IMR-90 (cell line): ENCODE measurements around the gene SUSD1. TPM values are rescaled to one million over a fixed set of nuclear protein-coding genes. Genes with fewer than 3 reads are reported as not detected.

ENCODE experiments used
- ATAC-seq: fragments of 200-7000 bp; cut with Tn5 transposase; 2 replicates; pipeline ENCODE4 v1.9.1; 2020; ENCODE audit warnings: low read depth, mild to moderate bottlenecking, moderate library complexity
- BruUV-seq: library from RNA; stranded (reverse); fragments of 400-500 nt; replicated peaks from 2 replicates; lab custom pipeline; 2021; lab: Mats Ljungman, UMichigan
- CTCF ChIA-PET: fragments of 300-600 bp; formaldehyde crosslinking; extraction: SDS; loops from one replicate; lab custom pipeline; 2021; ENCODE audit warnings: antibody characterized with exemption; lab: Yijun Ruan, JAX
- POLR2A ChIA-PET: fragments of 300-600 bp; sonication (Branson Sonifier 250); formaldehyde crosslinking; loops from one replicate; lab custom pipeline; 2022; ENCODE audit warnings: antibody characterized with exemption; ENCODE audit not compliant: unreplicated experiment; lab: Charles Lee
- DNase-seq: peaks from one replicate; pipeline ENCODE4 v3.0.0; 2013
- H2AFZ ChIP-seq: replicated peaks from 2 replicates; pipeline ENCODE3; 2013; ENCODE audit warnings: low read length, mild to moderate bottlenecking; ENCODE audit not compliant: poor library complexity
- H2AK5ac ChIP-seq: 2 replicates; pipeline ENCODE4 v1.6.1; 2013; ENCODE audit warnings: low read depth, low read length, inconsistent platforms
- H2AK9ac ChIP-seq: replicated peaks from 2 replicates; pipeline ENCODE3; 2013; ENCODE audit warnings: mild to moderate bottlenecking, low read depth, low read length, moderate library complexity; ENCODE audit not compliant: poor library complexity
- H2BK120ac ChIP-seq: 2 replicates; pipeline ENCODE4 v1.6.1; 2013; ENCODE audit warnings: low read depth, low read length, inconsistent platforms
- H2BK15ac ChIP-seq: 3 replicates; pipeline ENCODE4 v1.6.1; 2013; ENCODE audit warnings: low read depth, low read length, inconsistent platforms
- H2BK20ac ChIP-seq: 2 replicates; pipeline ENCODE4 v1.6.1; 2013; ENCODE audit warnings: low read depth, mild to moderate bottlenecking, inconsistent platforms, low read length, moderate library complexity
- H2BK5ac ChIP-seq: 2 replicates; pipeline ENCODE4 v1.6.1; 2013; ENCODE audit warnings: mild to moderate bottlenecking, low read depth, low read length, inconsistent platforms; ENCODE audit not compliant: poor library complexity, severe bottlenecking
- H3K14ac ChIP-seq: replicated peaks from 2 replicates; pipeline ENCODE4 v1.6.1; 2013; ENCODE audit warnings: low read depth, low read length, inconsistent platforms
- H3K18ac ChIP-seq: 2 replicates; pipeline ENCODE4 v1.6.1; 2013; ENCODE audit warnings: low read depth, low read length, control low read depth
- H3K23ac ChIP-seq: 2 replicates; pipeline ENCODE4 v1.6.1; 2013; ENCODE audit warnings: low read depth, low read length, inconsistent platforms
- H3K27ac ChIP-seq: 2 replicates; pipeline ENCODE4 v1.5.1; 2013; ENCODE audit warnings: mild to moderate bottlenecking, control low read depth, low read length; ENCODE audit not compliant: insufficient read depth
- H3K27me3 ChIP-seq: 2 replicates; pipeline ENCODE4 v1.6.1; 2013; ENCODE audit warnings: low read length; ENCODE audit not compliant: control insufficient read depth, insufficient read depth
- H3K36me3 ChIP-seq: 2 replicates; pipeline ENCODE4 v1.6.1; 2013; ENCODE audit warnings: low read length, mixed read lengths; ENCODE audit not compliant: control insufficient read depth, insufficient read depth
- H3K4ac ChIP-seq: 2 replicates; pipeline ENCODE4 v1.6.1; 2013; ENCODE audit warnings: low read depth, low read length, inconsistent platforms
- H3K4me1 ChIP-seq: 2 replicates; pipeline ENCODE4 v1.6.1; 2013; ENCODE audit warnings: low read length, mixed read lengths; ENCODE audit not compliant: control insufficient read depth, insufficient read depth
- H3K4me2 ChIP-seq: 2 replicates; pipeline ENCODE4 v1.6.1; 2013; ENCODE audit warnings: low read depth, mild to moderate bottlenecking, control low read depth, low read length, moderate library complexity
- H3K4me3 ChIP-seq: 2 replicates; pipeline ENCODE4 v1.5.1; 2013; ENCODE audit warnings: low read depth, mild to moderate bottlenecking, control low read depth, low read length, moderate library complexity; ENCODE audit not compliant: insufficient read depth
- H3K56ac ChIP-seq: 2 replicates; pipeline ENCODE4 v1.6.1; 2013; ENCODE audit warnings: low read length, inconsistent platforms; ENCODE audit not compliant: insufficient read depth; ENCODE audit errors: extremely low read depth
- H3K79me1 ChIP-seq, 2 experiments: 2 replicates each; pipeline ENCODE4 v1.6.1; 2013; ENCODE audit warnings: low read length in 2 of 2, inconsistent platforms in 1 of 2, low read depth in 1 of 2
- H3K9ac ChIP-seq: 2 replicates; pipeline ENCODE4 v1.6.1; 2013; ENCODE audit warnings: low read depth, low read length, control low read depth
- H3K9me1 ChIP-seq: 2 replicates; pipeline ENCODE4 v1.6.1; 2013; ENCODE audit warnings: low read length, inconsistent platforms; ENCODE audit not compliant: insufficient read depth
- H3K9me3 ChIP-seq: 2 replicates; pipeline ENCODE4 v1.6.1; 2013; ENCODE audit warnings: low read length; ENCODE audit not compliant: control insufficient read depth, insufficient read depth
- H4K20me1 ChIP-seq: 2 replicates; pipeline ENCODE4 v1.6.1; 2013; ENCODE audit warnings: low read length, inconsistent platforms; ENCODE audit not compliant: insufficient read depth
- H4K5ac ChIP-seq: 2 replicates; pipeline ENCODE4 v1.6.1; 2013; ENCODE audit warnings: mild to moderate bottlenecking, low read depth, low read length, control low read depth
- H4K8ac ChIP-seq, 2 experiments: 2 replicates each; pipeline ENCODE4 v1.6.1; 2013; ENCODE audit warnings: low read depth in 2 of 2, low read length in 2 of 2, control low read depth in 1 of 2, inconsistent platforms in 1 of 2
- H4K91ac ChIP-seq: 2 replicates; pipeline ENCODE4 v1.6.1; 2013; ENCODE audit warnings: low read depth, low read length, inconsistent platforms; ENCODE audit not compliant: insufficient read depth
- BHLHE40 ChIP-seq: fragments of 150-350 bp; IDR thresholded peaks from 2 replicates; pipeline ENCODE4 v1.6.1; 2016; ENCODE audit warnings: mild to moderate bottlenecking, low read depth, low read length
- CEBPB ChIP-seq: IDR thresholded peaks from 2 replicates; pipeline ENCODE4 v1.6.1; 2012; ENCODE audit warnings: low read depth, low read length, improper control_type of control experiment
- CHD1 ChIP-seq: IDR thresholded peaks from 2 replicates; pipeline ENCODE4 v1.6.1; 2012; ENCODE audit warnings: low read depth, low read length, improper control_type of control experiment
- CTCF ChIP-seq: conservative IDR thresholded peaks from 2 replicates; pipeline ENCODE4 v1.5.1; 2012; ENCODE audit warnings: mild to moderate bottlenecking, low read depth, low read length, improper control_type of control experiment
- FOS ChIP-seq: fragments of 150-350 bp; IDR thresholded peaks from 2 replicates; pipeline ENCODE4 v1.6.1; 2016; ENCODE audit warnings: low read depth, low read length
- MAFK ChIP-seq: IDR thresholded peaks from 2 replicates; pipeline ENCODE4 v1.6.1; 2012; ENCODE audit warnings: low read depth, low read length, improper control_type of control experiment
- MAZ ChIP-seq: IDR thresholded peaks from 2 replicates; pipeline ENCODE4 v1.6.1; 2012; ENCODE audit warnings: low read depth, mild to moderate bottlenecking, low read length, improper control_type of control experiment, moderate library complexity, borderline replicate concordance
- MXI1 ChIP-seq: IDR thresholded peaks from 2 replicates; pipeline ENCODE4 v1.6.1; 2012; ENCODE audit warnings: low read depth, mild to moderate bottlenecking, low read length, moderate library complexity, borderline replicate concordance
- NFE2L2 ChIP-seq: fragments of 150-350 bp; IDR thresholded peaks from 2 replicates; pipeline ENCODE4 v1.6.1; 2016; ENCODE audit warnings: low read depth, mild to moderate bottlenecking, low read length
- POLR2A ChIP-seq: IDR thresholded peaks from 2 replicates; pipeline ENCODE4 v1.6.1; 2012; ENCODE audit warnings: mild to moderate bottlenecking, low read depth, low read length
- RAD21 ChIP-seq: IDR thresholded peaks from 2 replicates; pipeline ENCODE4 v1.6.1; 2012; ENCODE audit warnings: low read length, improper control_type of control experiment
- RCOR1 ChIP-seq: IDR thresholded peaks from 2 replicates; pipeline ENCODE4 v1.6.1; 2012; ENCODE audit warnings: mild to moderate bottlenecking, low read length, improper control_type of control experiment; ENCODE audit not compliant: insufficient replicate concordance
- RFX5 ChIP-seq: IDR thresholded peaks from 2 replicates; pipeline ENCODE4 v1.8.0; 2012; ENCODE audit warnings: low read depth, mild to moderate bottlenecking, low read length, moderate library complexity
- SMC3 ChIP-seq: fragments of 150-350 bp; IDR thresholded peaks from 2 replicates; pipeline ENCODE4 v1.6.1; 2016; ENCODE audit warnings: low read depth, mild to moderate bottlenecking, antibody characterized with exemption, low read length, moderate library complexity
- WGBS, 2 experiments: methylation state at CpG; one replicate each; pipeline versions ENCODE4 v1.1.5 to v1.1.7; 2013; ENCODE audit warnings: missing lambda C conversion rate in 2 of 2; ENCODE audit not compliant: insufficient read length in 1 of 2; ENCODE audit errors: extremely low coverage in 2 of 2; 5-methylcytosine and 5-hydroxymethylcytosine counted together
- dilution Hi-C: fragments of 300-500 bp; cut with HindIII; formaldehyde crosslinking; loops from one replicate; pipeline ENCODE4 v1.14.3; 2018; ENCODE audit warnings: low sequenced_read_pairs; ENCODE audit not compliant: unreplicated experiment
- in situ Hi-C: fragments of 300-500 bp; cut with MboI; formaldehyde crosslinking; loops from 3 replicates; pipeline ENCODE4 v1.14.3; 2019; ENCODE audit warnings: low sequenced_read_pairs, inconsistent platforms, mixed read lengths
- intact Hi-C: fragments of 100-400 bp; cut with micrococcal nuclease; formaldehyde crosslinking; loops from 2 replicates; pipeline ENCODE4 v1.10.0; 2022
- polyA plus RNA-seq, 3 experiments: library from polyadenylated mRNA; depleted of rRNA; stranded (reverse); fragments of >200 nt; gene quantifications; 2 replicates each; pipeline ENCODE4 v1.2.3, GENCODE V29; 2012; ENCODE audit warnings: low replicate concordance in 1 of 3
- total RNA-seq: library from RNA; depleted of rRNA; stranded (reverse); fragments of >200 nt; gene quantifications from 2 replicates; pipeline ENCODE4 v1.2.3, GENCODE V29; 2012
- TF ChIP-seq, protein P1 (sequence below): fragments of 150-350 bp; IDR thresholded peaks from 2 replicates; pipeline ENCODE4 v1.6.1; 2016; ENCODE audit warnings: low read depth, mild to moderate bottlenecking, low read length, moderate library complexity, borderline replicate concordance
- TF ChIP-seq, protein P2 (sequence below): fragments of 150-350 bp; IDR thresholded peaks from 2 replicates; pipeline ENCODE4 v1.6.1; 2017; ENCODE audit warnings: mild to moderate bottlenecking, antibody characterized with exemption, low read length, low read depth

Gene SUSD1
- total and polyA plus RNA-seq, 2 of the 4 experiments (the other 2 are of a cell fraction) = 4.0 to 4.7 TPM

GRCh38 chr9:112042244-112042638, 132.9 kb downstream of the SUSD1 start:
- H3K9ac ChIP-seq = peak overlapping the region; percentile 12; the same call in 1 of the 2 replicates

More at GRCh38 chr9:112042244-112042638, 132.9 kb downstream of the SUSD1 start:
- no peaks in the 10 kb centered on the region; the same call in 1 of the 2 replicates for H3K9me3 ChIP-seq
- H3K23ac ChIP-seq = peak overlapping the region; percentile 95
- no TSS peak for BruUV-seq
- H2BK15ac ChIP-seq = peak overlapping the region; percentile 94; the same call in 2 of the 3 replicates
- intact Hi-C loops = no loop called here
- H2BK120ac ChIP-seq = peak overlapping the region; percentile 100
- peak overlapping the region; percentile 72 to 98 for H4K8ac ChIP-seq
- no CpG with 5 or more reads among the region's 3 CpGs for WGBS, 2 experiments
- peak overlapping the region; percentile 99 for H4K5ac ChIP-seq
- ChIA-PET POLR2A (interaction anchor here (1.1 kb wide), 1 partner anchor 32 kb away, joined by 3 read pairs; no protein-coding TSS in a partner anchor), CTCF (interaction anchor here (1.0 kb wide), 2 partner anchors 20 to 283 kb away, joined by 3 read pairs; no protein-coding TSS in a partner anchor)
- peak overlapping the region; percentile 43 for H3K27ac ChIP-seq
- peak overlapping the region; percentile 80 for H2AK5ac ChIP-seq
- DNase-seq = no peak
- TF ChIP-seq BHLHE40 (no peak), FOS (no peak), MAFK (no peak), MAZ (no peak), POLR2A (no peak), RAD21 (no peak), CEBPB (no peak), CTCF (no peak), SMC3 (no peak), NFE2L2 (no peak), CHD1 (no peak), RCOR1 (no peak), RFX5 (no peak), MXI1 (no peak)
- TF ChIP-seq, protein P1, sequence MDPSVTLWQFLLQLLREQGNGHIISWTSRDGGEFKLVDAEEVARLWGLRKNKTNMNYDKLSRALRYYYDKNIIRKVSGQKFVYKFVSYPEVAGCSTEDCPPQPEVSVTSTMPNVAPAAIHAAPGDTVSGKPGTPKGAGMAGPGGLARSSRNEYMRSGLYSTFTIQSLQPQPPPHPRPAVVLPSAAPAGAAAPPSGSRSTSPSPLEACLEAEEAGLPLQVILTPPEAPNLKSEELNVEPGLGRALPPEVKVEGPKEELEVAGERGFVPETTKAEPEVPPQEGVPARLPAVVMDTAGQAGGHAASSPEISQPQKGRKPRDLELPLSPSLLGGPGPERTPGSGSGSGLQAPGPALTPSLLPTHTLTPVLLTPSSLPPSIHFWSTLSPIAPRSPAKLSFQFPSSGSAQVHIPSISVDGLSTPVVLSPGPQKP = no peak
- TF ChIP-seq, protein P2, sequence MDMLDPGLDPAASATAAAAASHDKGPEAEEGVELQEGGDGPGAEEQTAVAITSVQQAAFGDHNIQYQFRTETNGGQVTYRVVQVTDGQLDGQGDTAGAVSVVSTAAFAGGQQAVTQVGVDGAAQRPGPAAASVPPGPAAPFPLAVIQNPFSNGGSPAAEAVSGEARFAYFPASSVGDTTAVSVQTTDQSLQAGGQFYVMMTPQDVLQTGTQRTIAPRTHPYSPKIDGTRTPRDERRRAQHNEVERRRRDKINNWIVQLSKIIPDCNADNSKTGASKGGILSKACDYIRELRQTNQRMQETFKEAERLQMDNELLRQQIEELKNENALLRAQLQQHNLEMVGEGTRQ = no peak
- peak overlapping the region; percentile 100 for H3K4ac ChIP-seq
- no peaks in the 10 kb centered on the region for H4K20me1 ChIP-seq
- in situ Hi-C loops = no loop called here
- peaks cover 35% of the 10 kb centered on the region for H3K4me1 ChIP-seq
- H3K14ac ChIP-seq = peak overlapping the region; percentile 98
- H2BK5ac ChIP-seq = peak overlapping the region; percentile 100
- H4K91ac ChIP-seq = peak overlapping the region; percentile 98
- dilution Hi-C loops = no loop called here
- H2BK20ac ChIP-seq = peak overlapping the region; percentile 99
- H3K9me1 ChIP-seq = peaks cover 25% of the 10 kb centered on the region
- no peaks in the 10 kb centered on the region for H3K27me3 ChIP-seq
- peak overlapping the region; percentile 92 for H3K18ac ChIP-seq
- H2AFZ ChIP-seq = no peak overlapping the region
- ATAC-seq = no peak
- H3K4me3 ChIP-seq = no peak overlapping the region
- peak overlapping the region; percentile 85 for H3K56ac ChIP-seq
- H3K36me3 ChIP-seq = no peaks in the 10 kb centered on the region
- H2AK9ac ChIP-seq = no peak overlapping the region
- no peak overlapping the region for H3K4me2 ChIP-seq
- H3K79me1 ChIP-seq = peaks cover 16 to 38% of the 10 kb centered on the region in 2 experiments
